ENCODE measurements around the gene RBM14.
"Not testable (repeated sequence)": the region's sequence is repeated elsewhere in the genome, so short reads cannot be mapped to it uniquely, and the experiment has no call there.

RBM14 gene, protein sequence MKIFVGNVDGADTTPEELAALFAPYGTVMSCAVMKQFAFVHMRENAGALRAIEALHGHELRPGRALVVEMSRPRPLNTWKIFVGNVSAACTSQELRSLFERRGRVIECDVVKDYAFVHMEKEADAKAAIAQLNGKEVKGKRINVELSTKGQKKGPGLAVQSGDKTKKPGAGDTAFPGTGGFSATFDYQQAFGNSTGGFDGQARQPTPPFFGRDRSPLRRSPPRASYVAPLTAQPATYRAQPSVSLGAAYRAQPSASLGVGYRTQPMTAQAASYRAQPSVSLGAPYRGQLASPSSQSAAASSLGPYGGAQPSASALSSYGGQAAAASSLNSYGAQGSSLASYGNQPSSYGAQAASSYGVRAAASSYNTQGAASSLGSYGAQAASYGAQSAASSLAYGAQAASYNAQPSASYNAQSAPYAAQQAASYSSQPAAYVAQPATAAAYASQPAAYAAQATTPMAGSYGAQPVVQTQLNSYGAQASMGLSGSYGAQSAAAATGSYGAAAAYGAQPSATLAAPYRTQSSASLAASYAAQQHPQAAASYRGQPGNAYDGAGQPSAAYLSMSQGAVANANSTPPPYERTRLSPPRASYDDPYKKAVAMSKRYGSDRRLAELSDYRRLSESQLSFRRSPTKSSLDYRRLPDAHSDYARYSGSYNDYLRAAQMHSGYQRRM

DNA sequence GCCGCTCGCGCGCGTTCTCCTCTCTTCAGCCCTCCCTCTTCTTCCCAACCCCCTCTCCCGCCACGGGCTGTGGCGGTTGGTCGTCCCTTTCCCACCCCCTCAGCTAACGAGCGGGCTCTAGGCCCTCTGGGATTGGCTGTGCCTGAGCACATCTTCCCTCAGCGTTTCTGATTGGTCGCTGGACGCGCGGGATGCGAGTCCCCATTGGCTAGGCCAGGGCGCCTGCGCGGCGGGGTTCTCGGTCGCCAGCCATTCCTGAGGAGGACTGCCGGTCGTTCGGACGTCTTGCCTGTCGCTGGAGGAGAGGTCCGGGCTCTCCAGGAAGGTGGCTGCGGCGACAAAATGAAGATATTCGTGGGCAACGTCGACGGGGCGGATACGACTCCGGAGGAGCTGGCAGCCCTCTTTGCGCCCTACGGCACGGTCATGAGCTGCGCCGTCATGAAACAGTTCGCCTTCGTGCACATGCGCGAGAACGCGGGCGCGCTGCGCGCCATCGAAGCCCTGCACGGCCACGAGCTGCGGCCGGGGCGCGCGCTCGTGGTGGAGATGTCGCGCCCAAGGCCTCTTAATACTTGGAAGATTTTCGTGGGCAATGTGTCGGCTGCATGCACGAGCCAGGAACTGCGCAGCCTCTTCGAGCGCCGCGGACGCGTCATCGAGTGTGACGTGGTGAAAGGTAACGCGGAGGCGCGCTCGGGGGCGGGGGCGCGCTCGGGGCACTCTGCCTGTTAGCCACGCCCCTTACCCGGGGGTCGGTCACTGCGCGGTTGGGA, at the start of gene RBM14:
Gene RBM14 (plus strand): TSS at position 252 of the 776 bp plus-strand sequence. CDS start 91 bp downstream, at position 343.
- in situ Hi-C loops (cut with HindIII; ENCODE audit: low sequenced_read_pairs): no loop called here

- in situ Hi-C loops (cut with HindIII; ENCODE audit: low sequenced_read_pairs): no loop called here
Measured at GRCh38 chr11:66567787-66568123, 48.7 kb upstream of the RBM14 start.

- in situ Hi-C loops (cut with HindIII; ENCODE audit: low sequenced_read_pairs): no loop called here
Measured at GRCh38 chr11:66568124-66568916, 48.1 kb upstream of the RBM14 start, which contains the start of gene CTSF. Gene CTSF (minus strand): TSS chr11:66568606. CDS start chr11:66568486, 120 bp downstream.

DNA sequence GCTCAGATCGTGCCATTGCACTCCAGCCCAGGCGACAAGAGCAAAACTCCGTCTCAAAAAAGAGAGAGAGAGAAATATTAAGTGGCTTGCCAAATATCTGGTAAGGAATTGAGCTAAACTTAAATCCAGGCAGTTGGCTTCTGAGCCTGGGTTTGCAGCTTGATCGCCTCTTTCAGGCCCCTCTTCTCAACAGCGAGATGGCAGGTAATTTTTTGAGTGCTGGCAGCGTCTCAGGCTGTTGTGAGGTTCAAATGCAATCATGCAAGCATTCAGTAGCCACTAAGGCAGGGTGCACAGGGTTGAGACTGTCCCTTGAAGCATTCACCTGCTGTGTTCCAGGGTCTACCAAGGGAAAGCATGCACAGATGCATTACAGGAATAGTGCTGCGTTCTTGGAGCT, 47.4 kb upstream of the RBM14 start:
- in situ Hi-C loops (cut with HindIII; ENCODE audit: low sequenced_read_pairs): no loop called here

DNA sequence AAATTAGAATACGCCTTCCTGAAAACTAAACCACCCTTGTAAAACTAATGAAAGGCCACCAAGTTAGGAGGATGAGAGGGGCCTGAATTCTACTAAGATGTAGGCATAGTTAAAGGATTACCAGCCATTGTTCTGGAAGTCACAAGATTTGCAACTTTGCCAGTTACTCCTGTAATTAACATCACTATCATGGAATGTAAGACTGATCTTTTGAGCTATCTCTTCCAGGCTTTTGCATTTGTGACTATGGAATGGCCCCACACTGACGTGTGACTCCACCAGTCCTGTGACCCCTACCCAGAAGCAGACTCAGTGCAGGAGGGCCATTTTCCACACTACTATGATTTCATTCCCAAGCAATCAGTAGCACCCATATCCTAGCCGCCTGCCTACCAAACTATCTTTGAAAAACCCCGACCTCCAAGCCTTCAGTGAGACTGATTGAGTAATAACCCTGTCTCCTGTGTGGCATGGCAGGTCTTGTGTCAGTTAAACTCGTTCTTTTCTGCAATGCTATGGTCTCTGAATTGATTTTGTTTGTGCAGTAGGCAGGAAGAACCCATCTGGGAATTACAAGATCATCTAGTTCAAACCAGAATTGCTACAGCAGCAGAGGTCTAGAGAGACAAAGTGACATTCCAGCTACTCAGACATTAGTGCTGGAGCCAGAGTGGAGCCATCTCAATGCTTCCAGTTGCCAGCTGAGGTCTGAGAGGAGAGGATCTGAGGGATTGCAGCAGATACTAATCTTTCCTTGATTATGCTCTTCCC, 46.2 kb upstream of the RBM14 start:
- in situ Hi-C loops (cut with HindIII; ENCODE audit: low sequenced_read_pairs): no loop called here

DNA sequence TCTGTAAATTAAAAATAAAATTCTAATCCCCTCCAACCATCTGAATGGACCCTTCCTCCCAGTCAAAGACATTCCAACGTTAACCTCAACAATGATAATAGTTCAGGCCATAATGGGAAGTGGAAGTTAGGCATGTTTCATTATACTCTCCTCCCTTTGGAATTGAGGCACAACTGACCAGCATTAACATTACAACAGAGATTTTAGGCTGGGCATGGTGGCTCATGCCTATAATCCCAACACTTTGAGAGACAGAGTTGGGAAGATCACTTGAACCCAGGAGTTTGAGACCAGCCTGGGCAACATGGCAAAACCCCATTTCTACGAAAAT, 45.6 kb upstream of the RBM14 start:
- in situ Hi-C loops (cut with HindIII; ENCODE audit: low sequenced_read_pairs): no loop called here

- in situ Hi-C loops (cut with HindIII; ENCODE audit: low sequenced_read_pairs): no loop called here
Measured at GRCh38 chr11:66579017-66579606, 37.3 kb upstream of the RBM14 start.

DNA sequence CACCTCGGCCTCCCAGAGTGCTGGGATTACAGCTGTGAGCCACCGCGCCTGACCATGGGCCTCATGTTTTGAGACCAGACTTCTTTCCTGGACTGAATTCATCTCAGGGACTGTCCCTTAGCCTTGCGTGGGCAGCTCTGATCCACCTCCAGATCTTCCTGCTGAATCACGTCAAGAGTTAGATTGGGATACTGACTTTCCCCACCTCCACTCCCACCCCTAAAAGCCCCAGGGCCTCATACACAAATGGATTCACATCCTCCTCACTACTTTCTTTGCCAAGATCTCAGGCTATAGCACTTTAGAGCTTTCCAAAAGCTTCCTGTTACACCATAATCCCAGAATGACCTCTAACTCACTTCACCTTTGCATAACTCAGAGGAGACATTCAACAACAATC, 35.6 kb upstream of the RBM14 start:
- in situ Hi-C loops (cut with HindIII; ENCODE audit: low sequenced_read_pairs): no loop called here

DNA sequence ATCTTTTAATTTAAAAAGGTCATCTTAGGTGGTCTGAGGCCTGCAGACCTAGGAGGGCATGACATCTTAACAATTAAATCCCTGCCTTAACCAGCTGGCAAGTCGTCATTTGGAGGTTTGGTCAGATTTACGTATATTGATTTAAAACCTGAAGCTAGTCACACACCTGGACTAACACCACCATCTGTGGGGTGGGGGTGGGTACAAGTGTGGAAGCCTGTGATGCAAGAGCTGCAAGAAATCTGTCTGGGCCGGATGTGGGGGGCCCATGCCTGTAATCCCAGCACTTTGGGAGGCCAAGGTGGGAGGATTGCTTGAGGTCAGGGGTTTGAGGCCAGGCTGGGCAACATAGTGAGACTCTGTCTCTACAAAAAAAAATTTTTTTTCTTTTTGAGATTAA, 35.2 kb upstream of the RBM14 start:
- in situ Hi-C loops (cut with HindIII; ENCODE audit: low sequenced_read_pairs): no loop called here

- in situ Hi-C loops (cut with HindIII; ENCODE audit: low sequenced_read_pairs): not testable (repeated sequence)
Measured at GRCh38 chr11:66582565-66583147, 33.8 kb upstream of the RBM14 start.

- in situ Hi-C loops (cut with HindIII; ENCODE audit: low sequenced_read_pairs): not testable (repeated sequence)
Measured at GRCh38 chr11:66585447-66585846, 31.0 kb upstream of the RBM14 start.

- in situ Hi-C loops (cut with HindIII; ENCODE audit: low sequenced_read_pairs): no loop called here
Measured at GRCh38 chr11:66586136-66586535, 30.3 kb upstream of the RBM14 start.

GRCh38 chr11:66589315-66589714, 27.1 kb upstream of the RBM14 start:
- in situ Hi-C loops (cut with HindIII; ENCODE audit: low sequenced_read_pairs): not testable (repeated sequence)

DNA sequence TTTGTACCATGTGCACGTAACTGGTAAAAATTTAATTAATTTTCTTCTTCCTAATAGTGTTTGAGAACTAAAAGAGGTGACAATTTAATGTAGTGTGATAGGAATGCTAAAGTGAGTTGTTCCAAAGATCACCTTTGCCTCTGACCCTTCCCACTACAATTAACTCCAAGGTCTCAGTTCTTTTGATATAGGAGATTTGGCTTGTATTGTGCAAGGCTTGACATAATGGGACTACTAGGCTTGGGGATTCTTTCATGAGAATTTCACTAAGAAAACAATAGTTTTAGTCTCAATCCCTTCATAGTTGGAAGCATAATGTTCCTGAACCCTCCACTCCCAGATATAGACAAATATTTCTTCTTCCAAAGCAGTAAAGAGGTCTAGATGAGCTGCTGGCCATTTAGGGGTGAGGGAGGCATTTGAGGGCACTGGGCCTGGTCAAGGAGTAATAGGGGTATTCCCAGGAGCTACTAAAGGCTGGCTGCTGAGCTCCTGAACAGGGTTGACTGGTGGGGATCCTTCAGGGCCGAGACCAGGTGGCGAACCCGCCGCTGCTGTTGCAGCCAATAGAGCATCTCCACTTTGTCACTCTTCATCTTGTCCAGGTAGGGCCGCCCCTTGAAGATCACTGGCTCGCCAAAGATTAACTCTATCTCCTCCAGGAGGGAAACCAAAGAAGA, 26.3 kb upstream of the RBM14 start:
- in situ Hi-C loops (cut with HindIII; ENCODE audit: low sequenced_read_pairs): no loop called here

DNA sequence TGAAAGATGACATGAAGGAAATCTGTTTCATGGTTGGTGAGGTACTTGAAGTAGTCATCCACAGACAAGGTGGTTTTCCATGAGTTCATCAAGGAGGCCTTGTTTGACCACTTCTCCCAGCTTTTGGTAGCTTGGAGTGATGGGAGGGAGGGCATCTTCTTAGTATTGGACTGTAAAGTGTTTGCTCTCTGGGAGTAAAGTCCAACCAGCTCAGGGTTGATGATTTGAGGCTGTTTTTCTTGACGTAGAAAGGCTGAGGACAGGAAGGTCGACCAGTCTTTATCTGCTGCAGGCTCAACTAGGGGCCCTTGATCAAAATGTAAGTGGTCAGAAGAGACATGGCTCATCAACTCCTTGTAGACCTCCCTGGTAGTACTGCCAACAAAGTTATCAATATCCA, 25.3 kb upstream of the RBM14 start:
- in situ Hi-C loops (cut with HindIII; ENCODE audit: low sequenced_read_pairs): no loop called here

DNA sequence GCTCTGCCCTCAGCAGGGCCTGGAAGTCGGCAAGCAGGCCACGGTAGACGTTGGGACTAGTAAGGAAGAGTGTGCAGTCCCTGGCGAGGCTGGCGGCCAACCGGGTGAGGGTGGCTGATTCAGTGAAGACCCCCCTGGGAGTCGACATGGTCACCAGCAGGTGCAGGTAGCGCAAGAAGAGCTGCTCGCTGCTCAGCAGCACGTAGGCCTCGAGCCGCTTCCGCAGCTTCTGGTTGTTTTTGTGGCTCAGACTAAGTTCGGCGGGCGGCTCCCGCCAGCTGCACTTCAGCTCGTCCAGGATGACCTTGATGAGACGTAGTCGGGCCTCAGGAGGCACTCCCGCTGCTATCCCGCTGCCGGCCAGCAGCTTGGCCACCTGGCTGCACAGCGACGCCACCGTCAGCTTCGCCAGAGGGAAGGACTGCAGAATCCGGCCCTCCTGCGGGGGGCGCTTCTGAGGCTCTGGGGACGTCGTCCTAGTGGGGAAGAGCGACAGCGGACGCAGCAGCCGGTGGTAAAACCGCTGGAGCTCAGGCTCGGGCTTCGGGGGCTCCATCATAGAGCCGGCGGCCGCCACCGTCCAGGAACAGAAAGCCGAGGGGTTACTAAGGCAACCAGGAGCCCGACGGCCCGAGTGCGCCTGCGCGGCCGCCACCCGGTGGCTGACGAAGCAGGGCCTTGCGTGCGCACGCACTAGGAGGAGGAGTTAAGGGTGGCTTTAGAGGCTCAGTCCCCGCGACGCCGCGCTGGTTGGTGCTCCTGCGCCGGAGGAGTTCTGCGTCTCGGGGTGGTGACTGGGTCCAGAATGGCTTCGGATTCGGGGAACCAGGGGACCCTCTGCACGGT, 23.8 kb upstream of the RBM14 start, which contains the start of the genes CCDC87 and CCS:
Gene CCDC87 (minus strand): TSS at position 607 of the 846 bp plus-strand sequence. CDS start 48 bp downstream, at position 559.
Gene CCS (plus strand): TSS at position 729 of the 846 bp plus-strand sequence. CDS start 77 bp downstream, at position 806.
- in situ Hi-C loops (cut with HindIII; ENCODE audit: low sequenced_read_pairs): no loop called here

GRCh38 chr11:66593303-66593635, 23.2 kb upstream of the RBM14 start:
- in situ Hi-C loops (cut with HindIII; ENCODE audit: low sequenced_read_pairs): no loop called here

DNA sequence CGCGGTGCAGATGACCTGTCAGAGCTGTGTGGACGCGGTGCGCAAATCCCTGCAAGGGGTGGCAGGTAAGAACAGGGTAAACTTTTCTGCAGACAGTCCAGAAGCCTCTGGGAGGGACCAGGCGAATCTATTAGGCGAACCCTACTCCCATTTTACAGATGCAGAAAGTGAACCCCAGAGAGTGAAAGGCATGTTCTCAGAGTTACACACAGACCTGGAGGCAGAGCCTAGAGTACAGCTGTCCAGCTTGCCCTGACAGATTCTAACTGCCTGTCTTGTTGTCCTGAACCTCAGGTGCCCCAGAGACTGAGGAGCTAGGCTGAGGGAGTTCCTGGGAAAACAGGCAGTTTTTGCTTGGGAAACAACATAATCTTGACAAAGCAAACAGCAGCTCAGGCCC, 22.8 kb upstream of the RBM14 start:
- in situ Hi-C loops (cut with HindIII; ENCODE audit: low sequenced_read_pairs): no loop called here

Measured in endothelial cell of hepatic sinusoid (primary cell).